ENCODE measurements around the gene SZT2.

The SZT2 gene

DNA sequence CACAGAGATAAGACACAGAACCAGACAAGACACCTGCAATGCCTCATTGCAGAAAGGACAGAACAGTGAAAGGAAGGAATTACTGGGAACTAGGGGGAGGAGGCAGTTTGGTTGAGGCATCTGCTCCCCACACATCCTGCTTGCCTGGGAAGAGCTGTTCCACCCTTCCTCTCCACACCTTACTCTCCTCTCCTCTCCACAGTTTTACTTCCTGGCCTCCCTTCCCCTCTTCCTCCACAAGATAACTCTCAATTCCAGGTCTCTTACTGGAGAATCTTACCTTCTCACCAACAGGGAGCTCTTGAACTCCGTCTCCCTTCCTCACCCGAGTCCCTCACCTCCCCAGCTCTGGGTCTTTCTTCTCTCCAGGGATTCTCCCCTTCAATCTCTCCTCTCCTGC lies 24.0 kb upstream of the SZT2 start:
- Histone ChIP-seq H3K4me1 (ENCODE audit: control insufficient read depth, low read length) (peaks cover 36% of the 10 kb centered on the region), H4K20me1 (ENCODE audit: control insufficient read depth, insufficient read depth, low read depth, low read length) (peaks cover 6% of the 10 kb centered on the region), H3F3A (ENCODE audit: control insufficient read depth, insufficient read depth) (peaks cover 27% of the 10 kb centered on the region), H3K4me2 (ENCODE audit: low read length) (peak overlapping the region; percentile 87), H3K27me3 (ENCODE audit: control insufficient read depth, low read length) (no peaks in the 10 kb centered on the region), H3K36me3 (ENCODE audit: control insufficient read depth, low read length) (peaks cover 58% of the 10 kb centered on the region), H3K4me3 (ENCODE audit: low read length) (peak overlapping the region; percentile 85), H3K27ac (ENCODE audit: low read depth, low read length) (no peak overlapping the region), H3K9me3 (ENCODE audit: control insufficient read depth, insufficient read depth, low read length) (no peaks in the 10 kb centered on the region), H3K9me2 (replicated peaks; ENCODE audit: control insufficient read depth, low read length) (no peaks in the 10 kb centered on the region), H3K79me2 (ENCODE audit: control insufficient read depth, low read length) (peaks cover 54% of the 10 kb centered on the region)
- TF ChIP-seq CTCF (IDR thresholded peaks at IDR 0.05; ENCODE audit: low read depth, low read length, poor library complexity, severe bottlenecking) (no peak), EZH2phosphoT487 (IDR thresholded peaks at IDR 0.05; ENCODE audit: borderline replicate concordance, low read length) (no peak)

- no peaks in the 10 kb centered on the region for H3K9me3 ChIP-seq (ENCODE audit: control insufficient read depth, insufficient read depth, low read length)
- H3K9me2 ChIP-seq (replicated peaks; ENCODE audit: control insufficient read depth, low read length), result no peaks in the 10 kb centered on the region
- H3K4me3 ChIP-seq (ENCODE audit: low read length), result peak overlapping the region; percentile 85
- TF ChIP-seq EZH2phosphoT487 (IDR thresholded peaks at IDR 0.05; ENCODE audit: borderline replicate concordance, low read length) (no peak), CTCF (IDR thresholded peaks at IDR 0.05; ENCODE audit: low read depth, low read length, poor library complexity, severe bottlenecking) (no peak)
- H3K27ac ChIP-seq (ENCODE audit: low read depth, low read length), result no peak overlapping the region
- no peaks in the 10 kb centered on the region for H3K27me3 ChIP-seq (ENCODE audit: control insufficient read depth, low read length)
- H3K79me2 ChIP-seq (ENCODE audit: control insufficient read depth, low read length), result peaks cover 49% of the 10 kb centered on the region
- peaks cover 24% of the 10 kb centered on the region for H3F3A ChIP-seq (ENCODE audit: control insufficient read depth, insufficient read depth)
- peak overlapping the region; percentile 87 for H3K4me2 ChIP-seq (ENCODE audit: low read length)
- H3K36me3 ChIP-seq (ENCODE audit: control insufficient read depth, low read length), result peaks cover 53% of the 10 kb centered on the region
- H4K20me1 ChIP-seq (ENCODE audit: control insufficient read depth, insufficient read depth, low read depth, low read length), result peaks cover 2% of the 10 kb centered on the region; the same call in 1 of the 2 replicates
- H3K4me1 ChIP-seq (ENCODE audit: control insufficient read depth, low read length), result peaks cover 31% of the 10 kb centered on the region
These were observed 23.5 kb upstream of the SZT2 start for GRCh38 chr1:43366179-43366578.

- no peak for TF ChIP-seq EZH2phosphoT487 (IDR thresholded peaks at IDR 0.05; ENCODE audit: borderline replicate concordance, low read length)
- H3K27me3 ChIP-seq (ENCODE audit: control insufficient read depth, low read length), result no peaks in the 10 kb centered on the region
- peak overlapping the region; percentile 87 for H3K4me2 ChIP-seq (ENCODE audit: low read length)
- H3K9me3 ChIP-seq (ENCODE audit: control insufficient read depth, insufficient read depth, low read length), result no peaks in the 10 kb centered on the region
- H3F3A ChIP-seq (ENCODE audit: control insufficient read depth, insufficient read depth), result peaks cover 20% of the 10 kb centered on the region
- H4K20me1 ChIP-seq (ENCODE audit: control insufficient read depth, insufficient read depth, low read depth, low read length), result no peaks in the 10 kb centered on the region
- peaks cover 27% of the 10 kb centered on the region for H3K4me1 ChIP-seq (ENCODE audit: control insufficient read depth, low read length)
- no peak overlapping the region for H3K27ac ChIP-seq (ENCODE audit: low read depth, low read length)
- peaks cover 49% of the 10 kb centered on the region for H3K36me3 ChIP-seq (ENCODE audit: control insufficient read depth, low read length)
- no peaks in the 10 kb centered on the region for H3K9me2 ChIP-seq (replicated peaks; ENCODE audit: control insufficient read depth, low read length)
- H3K79me2 ChIP-seq (ENCODE audit: control insufficient read depth, low read length), result peaks cover 44% of the 10 kb centered on the region
- H3K4me3 ChIP-seq (ENCODE audit: low read length), result peak overlapping the region; percentile 85
These were observed 23.1 kb upstream of the SZT2 start for GRCh38 chr1:43366601-43367025.

DNA sequence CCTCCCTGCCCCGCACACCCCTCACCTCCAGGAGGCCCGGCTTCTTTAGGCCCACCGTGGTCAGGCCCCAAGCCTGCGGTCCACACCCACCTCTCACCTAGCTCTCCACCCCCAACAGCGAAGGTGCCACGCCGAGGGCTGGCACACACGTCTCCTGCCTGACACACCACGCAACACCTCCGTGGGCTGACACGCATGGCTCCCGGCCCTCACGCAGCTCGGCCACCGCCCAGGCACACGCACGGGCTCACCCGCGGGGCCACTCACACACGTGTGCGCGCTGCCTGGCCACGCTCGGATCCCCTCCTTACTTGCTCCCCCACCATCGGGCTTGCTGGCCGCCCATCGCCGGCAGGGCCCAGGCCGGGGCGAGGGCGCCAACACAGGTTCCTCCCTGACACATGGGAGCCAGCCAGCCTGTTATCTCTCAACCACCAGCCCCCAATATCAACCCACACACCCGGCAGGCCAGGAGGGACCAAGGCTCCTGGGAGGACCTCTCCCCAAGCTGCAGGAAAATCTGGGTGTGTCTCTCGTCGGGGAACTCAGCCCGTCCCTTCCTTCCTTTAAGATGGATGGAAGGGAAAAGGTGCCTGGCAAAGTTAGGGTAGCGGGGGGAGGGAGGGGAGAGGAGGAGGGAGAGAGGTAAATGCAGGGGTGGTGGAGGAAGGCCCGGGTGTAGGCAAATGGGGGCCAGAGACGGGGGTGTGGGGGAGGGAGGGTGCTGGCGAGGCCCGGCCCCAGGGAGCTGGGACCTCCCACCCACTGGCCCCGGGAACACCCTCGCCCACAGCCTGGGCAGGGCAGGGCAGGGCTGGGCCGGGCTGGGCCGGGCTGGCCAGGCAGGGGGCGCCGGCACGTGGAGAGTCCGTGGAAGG lies 22.4 kb upstream of the SZT2 start:
- TF ChIP-seq EZH2phosphoT487 (IDR thresholded peaks at IDR 0.05; ENCODE audit: borderline replicate concordance, low read length) (no peak), CTCF (IDR thresholded peaks at IDR 0.05; ENCODE audit: low read depth, low read length, poor library complexity, severe bottlenecking) (no peak)
- H3F3A ChIP-seq (ENCODE audit: control insufficient read depth, insufficient read depth), result peaks cover 13% of the 10 kb centered on the region
- no peaks in the 10 kb centered on the region for H4K20me1 ChIP-seq (ENCODE audit: control insufficient read depth, insufficient read depth, low read depth, low read length)
- peaks cover 42% of the 10 kb centered on the region for H3K36me3 ChIP-seq (ENCODE audit: control insufficient read depth, low read length)
- peak overlapping the region; percentile 85 for H3K4me3 ChIP-seq (ENCODE audit: low read length)
- no peaks in the 10 kb centered on the region for H3K27me3 ChIP-seq (ENCODE audit: control insufficient read depth, low read length)
- peaks cover 39% of the 10 kb centered on the region for H3K79me2 ChIP-seq (ENCODE audit: control insufficient read depth, low read length)
- no peaks in the 10 kb centered on the region for H3K9me3 ChIP-seq (ENCODE audit: control insufficient read depth, insufficient read depth, low read length)
- H3K9me2 ChIP-seq (replicated peaks; ENCODE audit: control insufficient read depth, low read length), result no peaks in the 10 kb centered on the region
- H3K4me1 ChIP-seq (ENCODE audit: control insufficient read depth, low read length), result peaks cover 20% of the 10 kb centered on the region
- peak overlapping the region; percentile 87 for H3K4me2 ChIP-seq (ENCODE audit: low read length)
- H3K27ac ChIP-seq (ENCODE audit: low read depth, low read length), result peak overlapping the region; percentile 84

All from DOHH2 (cell line).